Endodermal cell (in vitro differentiated cells): Measurements from ENCODE around the gene SKP2. TPM values are rescaled to one million over a fixed set of nuclear protein-coding genes. Genes with fewer than 3 reads are reported as not detected.
A peak's percentile ranks its signal among the peaks of the same experiment; 100 is the strongest.

Source experiments
- DNase-seq: peaks from one replicate; pipeline ENCODE4 v3.0.0-alpha.2; 2017
- H3K27ac ChIP-seq: 2 replicates; pipeline ENCODE4 v1.5.1; 2013; ENCODE audit warnings: mild to moderate bottlenecking, low read depth, low read length, moderate library complexity
- H3K27me3 ChIP-seq: 2 replicates; pipeline ENCODE4 v1.6.1; 2013; ENCODE audit warnings: mild to moderate bottlenecking, low read length, moderate library complexity; ENCODE audit not compliant: insufficient read depth, control insufficient read depth, poor library complexity, severe bottlenecking
- H3K36me3 ChIP-seq: 2 replicates; pipeline ENCODE4 v1.7.0; 2013; ENCODE audit warnings: mild to moderate bottlenecking, low read length, moderate library complexity; ENCODE audit not compliant: control insufficient read depth, insufficient read depth
- H3K4me1 ChIP-seq: one replicate; pipeline ENCODE4 v1.7.0; 2013; ENCODE audit warnings: low read length; ENCODE audit not compliant: control insufficient read depth, insufficient read depth
- H3K4me3 ChIP-seq: 2 replicates; pipeline ENCODE4 v1.5.1; 2013; ENCODE audit warnings: mild to moderate bottlenecking, low read length, moderate library complexity
- H3K9ac ChIP-seq: 2 replicates; pipeline ENCODE4 v1.6.1; 2013; ENCODE audit warnings: mild to moderate bottlenecking, low read length, moderate library complexity; ENCODE audit not compliant: poor library complexity, severe bottlenecking; ENCODE audit errors: extremely low read depth
- H3K9me3 ChIP-seq: 2 replicates; pipeline ENCODE4 v1.6.1; 2013; ENCODE audit warnings: mild to moderate bottlenecking, low read length, moderate library complexity; ENCODE audit not compliant: control insufficient read depth
- H3K27ac Mint-ChIP-seq: 2 replicates; pipeline ENCODE4 v1.8.0; 2020; ENCODE audit warnings: mixed read lengths
- H3K27me3 Mint-ChIP-seq: 2 replicates; pipeline ENCODE4 v1.8.0; 2021; ENCODE audit warnings: mild to moderate bottlenecking, mixed read lengths; ENCODE audit not compliant: insufficient read depth
- H3K36me3 Mint-ChIP-seq: 2 replicates; pipeline ENCODE4 v1.8.0; 2020; ENCODE audit warnings: low read depth, mixed read lengths
- H3K4me1 Mint-ChIP-seq: 2 replicates; pipeline ENCODE4 v1.8.0; 2020; ENCODE audit warnings: mixed read lengths
- H3K4me3 Mint-ChIP-seq: 2 replicates; pipeline ENCODE4 v1.8.0; 2020; ENCODE audit warnings: mild to moderate bottlenecking, moderate library complexity, mixed read lengths
- H3K9me3 Mint-ChIP-seq: 2 replicates; pipeline ENCODE4 v1.8.0; 2020; ENCODE audit warnings: mild to moderate bottlenecking, mixed read lengths
- CTCF ChIP-seq: fragments of 200-600 bp; sonication (generic); conservative IDR thresholded peaks from 2 replicates; pipeline ENCODE4 v1.5.0; 2021; ENCODE audit warnings: antibody characterized with exemption, mild to moderate bottlenecking
- WGBS, 2 experiments: methylation state at CpG; one replicate each; pipeline versions ENCODE4 v1.1.5 to v1.1.7; 2013; ENCODE audit warnings: missing lambda C conversion rate in 2 of 2, mixed read lengths in 1 of 2; ENCODE audit not compliant: insufficient coverage in 1 of 2, insufficient read length in 1 of 2; 5-methylcytosine and 5-hydroxymethylcytosine counted together
- total RNA-seq, 2 donors: library from RNA; stranded (reverse); fragmentation: NEBNext Ultra II Directional in 1 of 2; extraction: Animal tissue kit (Norgen Biotek cat#: 25700) in 1 of 2; gene quantifications; 2 replicates in 1 of 2; 3 replicates in 1 of 2; pipeline ENCODE4 v1.2.1, GENCODE V29; 2021

SKP2 gene
- total RNA-seq, 2 donors from 2014 or later, result 82.2 to 91.1 TPM

- H3K36me3 ChIP-seq, result peaks cover 36% of the 10 kb centered on the region
- peaks cover 13% of the 10 kb centered on the region for H3K36me3 Mint-ChIP-seq
- no peak overlapping the region for H3K9ac ChIP-seq
- H3K27ac Mint-ChIP-seq, result no peak overlapping the region
- no peaks in the 10 kb centered on the region for H3K27me3 Mint-ChIP-seq
- no peak overlapping the region for H3K4me3 Mint-ChIP-seq
- WGBS, 2 experiments, result 83% methylated on average over 3 of the region's 3 CpGs; no CpG with 5 or more reads in 1 of the 2 experiments
- H3K4me3 ChIP-seq, result no peak overlapping the region
- TF ChIP-seq CTCF, result peak; percentile 20
- H3K9me3 ChIP-seq, result no peaks in the 10 kb centered on the region
- H3K4me1 ChIP-seq, result no peaks in the 10 kb centered on the region
- H3K27ac ChIP-seq, result no peak overlapping the region
- no peaks in the 10 kb centered on the region for H3K27me3 ChIP-seq
- H3K4me1 Mint-ChIP-seq, result no peaks in the 10 kb centered on the region
- H3K9me3 Mint-ChIP-seq, result no peaks in the 10 kb centered on the region
- DNase-seq, result no peak
Measured at GRCh38 chr5:36214436-36214835, 62.5 kb downstream of the SKP2 start.

- H3K36me3 ChIP-seq, result peaks cover 41% of the 10 kb centered on the region
Measured at GRCh38 chr5:36215910-36216309, 64.0 kb downstream of the SKP2 start.

GRCh38 chr5:36217567-36217966, 65.7 kb downstream of the SKP2 start:
- Histone ChIP-seq H3K27ac (no peak overlapping the region), H3K4me3 (no peak overlapping the region), H3K36me3 (peaks cover 41% of the 10 kb centered on the region), H3K4me1 (no peaks in the 10 kb centered on the region), H3K9ac (no peak overlapping the region), H3K27me3 (no peaks in the 10 kb centered on the region), H3K9me3 (no peaks in the 10 kb centered on the region)
- no peak overlapping the region for H3K27ac Mint-ChIP-seq
- H3K36me3 Mint-ChIP-seq, result peaks cover 17% of the 10 kb centered on the region
- TF ChIP-seq CTCF, result no peak
- H3K9me3 Mint-ChIP-seq, result no peaks in the 10 kb centered on the region
- DNase-seq, result no peak
- no peak overlapping the region for H3K4me3 Mint-ChIP-seq
- H3K4me1 Mint-ChIP-seq, result no peaks in the 10 kb centered on the region
- 96% methylated on average over 1 of the region's 1 CpG; no CpG with 5 or more reads in 1 of the 2 experiments for WGBS, 2 experiments
- H3K27me3 Mint-ChIP-seq, result no peaks in the 10 kb centered on the region

More at GRCh38 chr5:36215910-36216309, 64.0 kb downstream of the SKP2 start:
- no peak for TF ChIP-seq CTCF
- Histone ChIP-seq H3K27me3 (no peaks in the 10 kb centered on the region), H3K9me3 (no peaks in the 10 kb centered on the region), H3K9ac (no peak overlapping the region), H3K27ac (no peak overlapping the region), H3K4me3 (no peak overlapping the region), H3K4me1 (no peaks in the 10 kb centered on the region)
- DNase-seq, result no peak
- Mint-ChIP-seq H3K4me1 (no peaks in the 10 kb centered on the region), H3K27me3 (no peaks in the 10 kb centered on the region), H3K36me3 (peaks cover 15% of the 10 kb centered on the region), H3K9me3 (no peaks in the 10 kb centered on the region), H3K4me3 (no peak overlapping the region), H3K27ac (no peak overlapping the region)
- WGBS, 2 experiments, result 80 to 97% methylated on average over 1 to 2 of the region's 2 CpGs
